Measurements from ENCODE around the gene VEGFB. TPM values are rescaled to one million over a fixed set of nuclear protein-coding genes. Genes with fewer than 3 reads are reported as not detected.

VEGFB gene
- total RNA-seq, 4 donors from 2014 or later = 52.9 to 101 (median 75.7) TPM

- no peak overlapping the region for H3K4me3 ChIP-seq (replicated peaks in 1 of 3)
- peaks cover 2 to 7% of the 10 kb centered on the region in 2 donors for H3K4me1 ChIP-seq
- no peaks in the 10 kb centered on the region for H3K9me3 ChIP-seq
- H3K27ac ChIP-seq = no peak overlapping the region
- intact Hi-C loops (cut with DNase I) = no loop called here
- WGBS, 2 donors = 96 to 97% methylated on average over 20 to 40 of the region's 42 CpGs
- TF ChIP-seq CTCF (IDR thresholded peaks at IDR 0.05) = no peak
- no peak for TF ChIP-seq POLR2A (IDR thresholded peaks at IDR 0.05)
- H3K27me3 ChIP-seq = no peaks in the 10 kb centered on the region
- peaks cover 27 to 28% of the 10 kb centered on the region in 2 donors for H3K36me3 ChIP-seq
- no peak for DNase-seq
These were observed 28.1 kb downstream of the VEGFB start for GRCh38 chr11:64262271-64263002.

- 76 to 89% methylated on average over 17 to 19 of the region's 29 CpGs for WGBS, 2 donors
- Histone ChIP-seq H3K27me3 (no peaks in the 10 kb centered on the region), H3K4me3 (replicated peaks in 1 of 3) (no peak overlapping the region), H3K4me1 (peaks cover 11 to 15% of the 10 kb centered on the region in 2 donors), H3K36me3 (peaks cover 26% of the 10 kb centered on the region in 2 donors), H3K27ac (no peak overlapping the region), H3K9me3 (no peaks in the 10 kb centered on the region)
- intact Hi-C loops (cut with DNase I) = no loop called here
- no peak for DNase-seq
- TF ChIP-seq CTCF (IDR thresholded peaks at IDR 0.05) (no peak), POLR2A (IDR thresholded peaks at IDR 0.05) (no peak)
These were observed 28.9 kb downstream of the VEGFB start for GRCh38 chr11:64263021-64263946.

- Histone ChIP-seq H3K4me1 (peaks cover 17 to 22% of the 10 kb centered on the region in 2 donors), H3K27ac (no peak overlapping the region), H3K27me3 (no peaks in the 10 kb centered on the region), H3K36me3 (peaks cover 20% of the 10 kb centered on the region in 2 donors), H3K4me3 (replicated peaks in 1 of 3) (no peak overlapping the region), H3K9me3 (no peaks in the 10 kb centered on the region)
- TF ChIP-seq CTCF (IDR thresholded peaks at IDR 0.05) (no peak), POLR2A (IDR thresholded peaks at IDR 0.05) (no peak)
- intact Hi-C loops (cut with DNase I) = no loop called here
- no peak for DNase-seq
- 98 to 100% methylated on average over 1 to 7 of the region's 8 CpGs for WGBS, 2 donors
These were observed 29.5 kb downstream of the VEGFB start for GRCh38 chr11:64263947-64264317.

- H3K27me3 ChIP-seq = no peaks in the 10 kb centered on the region
- peaks cover 16% of the 10 kb centered on the region in 2 donors for H3K36me3 ChIP-seq
- WGBS, 2 donors = 93 to 96% methylated on average over 10 of the region's 10 CpGs
- DNase-seq = no peak
- intact Hi-C loops (cut with DNase I) = no loop called here
- peaks cover 18 to 26% of the 10 kb centered on the region in 2 donors for H3K4me1 ChIP-seq
- no peak overlapping the region for H3K4me3 ChIP-seq (replicated peaks in 1 of 3)
- H3K9me3 ChIP-seq = no peaks in the 10 kb centered on the region
- no peak for TF ChIP-seq POLR2A (IDR thresholded peaks at IDR 0.05)
- TF ChIP-seq CTCF (IDR thresholded peaks at IDR 0.05) = no peak
- H3K27ac ChIP-seq = no peak overlapping the region
These were observed 30.0 kb downstream of the VEGFB start for GRCh38 chr11:64264371-64264852.
